Fibroblast of skin of left quadriceps (primary cell): ENCODE results near the gene COL23A1.
A peak's percentile ranks its signal among the peaks of the same experiment; 100 is the strongest.

Experiments used
- DNase-seq, 2 experiments: peaks; one replicate each; pipeline ENCODE4 v3.0.0-alpha.2; 2013; ENCODE audit warnings: low read depth in 2 of 2

COL23A1 gene

DNA sequence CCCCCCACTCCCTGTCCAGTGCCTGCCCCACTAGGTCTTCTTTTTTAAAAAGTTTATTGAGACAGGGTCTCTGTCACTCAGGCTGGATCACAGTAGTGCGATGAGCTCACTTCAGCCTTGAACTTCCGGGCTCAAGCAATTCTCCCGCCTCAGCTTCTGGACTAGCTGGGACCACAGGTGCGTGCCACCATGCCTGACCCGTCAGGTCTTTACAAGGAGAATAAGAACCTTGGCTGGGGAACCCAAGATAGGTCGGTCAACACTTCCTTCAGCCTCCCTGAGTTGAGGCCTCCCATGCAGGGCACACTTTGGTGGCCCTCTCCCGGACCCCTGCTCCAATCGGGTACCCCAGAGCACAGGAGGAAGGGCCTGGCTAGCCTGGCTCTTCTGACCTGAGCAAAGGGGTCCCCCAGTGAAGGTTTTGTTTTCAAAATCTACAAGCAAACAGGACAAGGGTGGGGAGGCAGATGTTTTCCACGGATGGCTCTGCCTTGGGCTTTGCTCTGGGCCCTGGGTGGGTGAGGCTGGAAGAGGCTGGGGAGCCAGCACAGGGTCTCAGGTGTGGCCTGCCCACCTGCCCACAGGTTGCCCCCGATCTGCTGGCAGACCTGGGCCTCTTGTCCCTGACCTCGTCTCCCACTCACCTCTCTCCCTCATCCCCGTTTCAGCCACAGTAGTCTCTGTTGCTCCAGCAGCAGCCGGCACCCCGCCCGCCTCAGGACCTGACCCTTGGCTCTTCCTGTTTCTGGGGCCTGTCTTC lies 248.9 kb downstream of the COL23A1 start:
- DNase-seq = no peak

DNA sequence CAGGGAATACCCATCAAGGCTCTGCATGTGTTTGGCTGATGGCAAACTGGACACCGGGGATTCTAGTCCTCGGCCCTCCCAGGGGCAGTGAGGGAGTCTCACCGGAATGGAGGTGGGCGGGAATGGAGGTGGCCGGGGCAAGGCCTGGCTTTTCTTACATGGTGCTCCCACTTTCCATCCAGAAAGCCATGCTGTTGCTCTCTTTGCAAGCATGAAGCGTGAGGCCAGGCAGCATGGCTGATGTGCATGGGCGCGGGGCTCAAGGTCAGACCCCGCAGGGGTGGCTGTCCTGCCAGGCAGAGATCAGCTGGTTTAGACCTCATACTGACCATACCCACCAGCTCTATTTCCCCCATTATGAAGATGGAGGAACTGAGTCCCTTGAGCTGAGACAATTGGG lies 249.6 kb downstream of the COL23A1 start:
- no peak for DNase-seq

DNA sequence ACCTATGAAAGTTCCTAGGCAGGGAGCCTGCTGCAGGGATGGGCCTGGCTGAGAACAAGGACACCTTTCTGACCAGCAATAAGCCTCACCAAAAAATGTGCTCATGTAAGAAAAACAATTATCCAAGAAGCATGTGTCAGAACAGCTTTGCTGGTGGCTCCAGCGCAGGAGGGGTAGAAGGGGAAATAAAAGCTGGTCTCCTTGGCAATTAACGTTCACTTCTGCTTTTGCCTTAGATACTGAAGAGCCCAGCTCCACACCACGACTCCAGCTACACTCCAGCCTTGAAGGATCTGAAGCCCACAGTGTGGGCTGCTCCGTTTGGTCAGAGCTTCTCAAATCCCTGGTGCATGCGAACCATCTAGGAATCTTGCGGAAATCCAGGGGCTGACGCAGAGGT lies 250.0 kb downstream of the COL23A1 start:
- no peak for DNase-seq

DNA sequence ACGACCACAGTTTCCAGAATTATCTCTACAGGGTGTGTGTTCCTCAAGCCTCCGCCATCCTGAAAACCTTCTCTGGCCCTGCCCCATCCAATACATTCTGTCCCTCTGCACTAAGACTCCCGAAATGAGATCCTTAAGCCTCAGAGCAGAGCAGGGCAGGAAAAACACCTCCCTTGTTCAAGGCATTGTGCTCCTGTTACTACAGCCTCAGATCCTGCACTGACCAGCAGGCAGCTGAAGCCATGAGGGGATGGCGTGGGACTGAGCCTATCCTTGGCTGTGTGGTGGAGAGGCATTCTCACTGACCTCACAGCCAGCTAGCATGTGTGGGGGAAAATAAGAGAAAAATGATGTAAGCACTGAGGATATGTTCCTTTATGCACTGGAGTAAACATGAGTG lies 250.9 kb downstream of the COL23A1 start:
- no peak for DNase-seq

DNA sequence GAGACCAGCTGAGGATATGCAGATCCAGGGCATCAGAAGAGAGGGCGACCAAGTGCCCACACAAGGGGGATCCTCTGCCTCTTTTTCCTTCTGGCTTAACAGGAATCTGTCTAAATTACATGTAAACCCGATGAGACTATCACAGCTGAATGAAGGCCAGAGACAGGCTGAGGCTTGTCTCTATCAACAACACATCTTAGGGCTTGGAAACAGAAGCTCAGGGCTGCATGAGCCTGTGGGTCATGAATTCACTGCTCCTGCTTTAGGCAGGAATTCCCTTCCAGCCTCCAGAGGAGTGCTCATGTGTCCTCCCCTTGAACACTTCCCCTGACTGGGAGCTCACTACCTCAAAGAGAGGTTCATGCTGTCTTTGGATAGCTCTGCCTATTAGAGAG lies 251.4 kb downstream of the COL23A1 start:
- DNase-seq = no peak

DNA sequence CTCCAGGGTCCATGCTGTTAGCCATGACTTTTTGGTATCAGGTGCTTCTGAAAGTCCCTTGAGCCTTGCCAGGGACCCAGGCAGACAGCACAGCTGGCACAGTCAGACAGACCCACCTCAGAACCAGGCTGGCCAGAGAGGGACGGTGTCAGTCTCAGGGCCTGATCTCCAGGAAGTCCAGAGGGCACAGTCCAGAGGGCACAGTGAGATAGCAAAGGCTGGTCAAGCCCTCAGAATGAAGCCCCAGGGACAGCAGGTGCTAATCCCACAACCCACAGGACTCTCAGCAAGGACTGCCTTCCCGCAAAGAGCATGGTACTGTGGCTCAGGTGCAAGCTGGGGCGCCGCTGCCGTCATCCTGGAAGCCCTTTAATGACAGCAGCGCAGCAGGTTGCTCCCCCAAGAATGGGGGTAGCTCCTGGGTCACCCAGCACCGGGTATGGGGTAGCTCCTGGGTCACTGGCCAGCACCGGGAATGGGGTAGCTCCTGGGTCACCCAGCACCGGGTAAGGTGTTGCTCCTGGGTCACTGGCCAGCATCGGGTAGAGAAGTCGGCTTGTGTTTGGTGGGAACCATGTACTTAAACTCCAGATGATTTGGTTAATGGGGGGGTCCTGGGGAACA lies 252.0 kb downstream of the COL23A1 start:
- DNase-seq = no peak

DNA sequence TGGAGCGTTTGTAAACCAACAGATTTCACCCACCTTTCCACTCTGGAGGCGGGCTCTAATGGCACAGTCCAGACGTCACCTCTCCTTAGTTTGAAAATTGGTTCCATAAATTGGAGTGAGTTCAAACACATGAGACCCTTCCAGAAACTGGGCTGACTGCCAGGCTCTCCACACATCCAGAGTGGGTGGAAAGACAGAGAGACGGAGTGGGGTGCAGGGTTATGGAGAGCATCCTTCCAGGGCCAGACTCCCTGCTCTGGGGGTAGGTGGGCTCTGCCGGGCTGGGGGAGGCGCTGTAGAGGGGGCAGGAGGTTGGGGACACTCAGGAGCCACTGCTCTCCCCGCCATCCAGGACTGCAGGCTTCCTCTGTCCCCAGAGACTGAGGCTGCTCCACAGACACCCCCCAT lies 252.9 kb downstream of the COL23A1 start:
- DNase-seq = no peak

DNA sequence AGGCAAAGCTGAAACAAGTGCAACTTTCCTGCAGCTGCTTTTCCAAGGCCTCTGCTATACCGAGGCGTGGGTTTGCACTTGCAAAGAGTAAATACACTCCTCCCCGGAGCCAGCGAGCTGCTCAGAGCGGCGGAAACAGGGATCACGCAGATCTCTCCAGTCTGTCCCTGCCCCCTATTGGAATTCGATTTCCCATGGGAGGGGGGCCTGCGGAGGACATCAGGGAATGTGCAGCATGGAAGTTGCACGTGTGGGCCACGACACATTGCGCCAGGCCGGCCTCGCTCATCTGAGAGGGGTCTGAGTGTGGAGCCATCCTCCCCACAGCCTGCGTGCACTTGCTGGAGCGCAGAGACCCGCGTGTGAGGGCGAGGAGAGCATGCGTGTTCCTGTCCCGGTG lies 253.3 kb downstream of the COL23A1 start:
- DNase-seq = no peak

DNA sequence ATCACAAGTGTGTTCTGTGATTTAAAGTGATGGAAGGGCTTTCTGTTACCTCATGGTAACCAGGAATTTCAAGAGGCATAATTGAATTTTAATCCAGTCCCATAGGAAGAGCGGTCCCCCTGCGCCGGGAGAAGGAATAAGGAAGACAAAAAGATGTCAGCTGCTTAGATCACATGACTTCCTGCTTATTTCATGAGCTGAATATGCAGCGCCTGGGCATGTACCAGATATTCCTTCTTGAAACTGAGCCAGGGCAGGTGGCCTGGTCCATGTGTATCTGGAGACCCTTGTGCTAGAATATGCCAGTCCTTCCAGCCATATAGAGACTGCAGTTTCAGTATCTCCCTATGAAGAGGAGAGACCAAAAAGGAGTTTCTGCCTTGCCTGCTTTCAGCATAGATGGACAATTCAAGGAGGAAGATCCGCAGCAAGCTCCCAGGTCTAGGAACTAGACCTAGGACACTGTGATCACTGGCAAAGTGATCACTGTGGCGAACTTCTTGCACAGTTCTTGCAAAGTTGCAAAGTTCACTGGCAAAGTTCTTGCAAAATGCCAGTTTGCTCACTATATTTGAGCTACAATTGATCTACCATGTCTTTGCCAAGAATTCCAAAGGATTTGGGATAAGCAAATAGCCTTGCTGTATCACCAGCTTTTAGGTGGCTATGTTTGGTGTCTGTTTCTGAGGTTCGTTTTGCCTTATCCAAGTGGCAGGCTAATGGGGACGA lies 254.7 kb downstream of the COL23A1 start:
- no peak for DNase-seq

DNA sequence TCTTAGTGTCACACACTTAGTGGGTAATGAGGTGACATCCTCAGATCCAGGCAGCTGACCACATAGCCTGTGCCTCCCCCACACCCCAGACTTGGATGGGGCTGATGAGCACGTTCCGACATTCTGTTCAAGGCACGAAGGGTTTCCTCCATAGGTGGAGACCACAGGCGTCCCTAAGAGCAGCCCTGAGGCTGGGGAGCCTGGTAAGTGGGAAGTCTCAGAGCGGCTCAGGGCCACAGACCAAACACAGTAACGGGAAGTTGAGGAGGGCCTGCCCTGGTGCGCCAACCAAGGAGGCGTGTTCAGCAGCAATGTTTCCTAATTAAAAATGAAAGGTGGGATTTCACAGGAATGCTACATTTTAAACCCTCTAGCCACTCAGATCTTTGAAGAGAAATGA lies 255.3 kb downstream of the COL23A1 start:
- DNase-seq = no peak

DNA sequence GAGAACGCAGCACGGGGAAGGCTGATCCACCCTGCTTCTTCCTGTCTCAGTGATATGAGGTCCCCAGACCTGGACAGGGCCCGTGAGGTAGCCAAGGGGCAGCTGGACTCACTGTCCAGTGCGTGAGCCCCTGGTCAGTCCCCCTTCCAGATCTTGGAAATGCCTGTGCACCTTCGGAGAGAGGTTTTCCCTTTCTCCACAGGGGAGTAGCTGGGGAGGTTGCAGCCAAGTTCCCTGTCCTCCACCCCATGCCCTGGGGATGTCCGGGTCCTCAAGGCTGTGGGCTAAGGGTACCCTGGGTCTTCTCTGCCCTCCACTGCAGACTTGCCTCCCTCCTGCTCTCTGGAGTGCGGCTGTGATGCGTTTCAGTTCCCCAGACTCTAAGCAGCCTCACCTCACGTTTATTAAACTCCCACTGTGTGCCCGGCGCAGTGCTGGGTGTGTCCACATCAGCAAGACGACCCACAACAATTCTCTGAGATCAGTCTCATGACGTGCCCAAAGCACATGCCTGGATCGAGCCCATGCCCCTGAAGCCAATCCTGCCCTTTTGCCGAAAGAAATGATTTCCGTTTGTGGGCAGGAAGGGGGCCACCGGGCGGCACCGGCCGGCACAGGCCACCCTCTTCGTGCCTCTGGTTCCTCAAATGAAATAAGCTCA lies 256.2 kb downstream of the COL23A1 start:
- no peak for DNase-seq

DNA sequence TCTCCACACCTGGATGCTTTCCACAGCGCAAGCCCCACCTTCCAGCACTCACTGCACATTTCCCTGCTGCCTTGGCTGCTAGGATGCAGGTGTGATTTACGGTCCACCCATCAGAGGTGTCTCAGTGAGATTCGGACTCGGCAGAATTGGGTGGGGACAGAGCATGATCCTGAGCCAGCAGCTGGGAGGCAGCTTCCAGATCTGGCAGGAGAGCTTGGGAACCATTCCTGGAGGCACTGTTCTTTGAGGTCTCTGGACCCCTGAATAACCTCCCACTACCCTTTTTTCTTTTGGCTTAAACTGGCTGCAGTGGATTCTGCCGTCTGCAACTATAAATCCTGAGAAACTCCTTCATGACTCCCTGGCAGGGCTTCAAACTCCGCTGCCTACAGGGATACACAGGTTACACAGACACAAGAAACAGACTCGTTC lies 258.0 kb downstream of the COL23A1 start:
- no peak for DNase-seq

DNA sequence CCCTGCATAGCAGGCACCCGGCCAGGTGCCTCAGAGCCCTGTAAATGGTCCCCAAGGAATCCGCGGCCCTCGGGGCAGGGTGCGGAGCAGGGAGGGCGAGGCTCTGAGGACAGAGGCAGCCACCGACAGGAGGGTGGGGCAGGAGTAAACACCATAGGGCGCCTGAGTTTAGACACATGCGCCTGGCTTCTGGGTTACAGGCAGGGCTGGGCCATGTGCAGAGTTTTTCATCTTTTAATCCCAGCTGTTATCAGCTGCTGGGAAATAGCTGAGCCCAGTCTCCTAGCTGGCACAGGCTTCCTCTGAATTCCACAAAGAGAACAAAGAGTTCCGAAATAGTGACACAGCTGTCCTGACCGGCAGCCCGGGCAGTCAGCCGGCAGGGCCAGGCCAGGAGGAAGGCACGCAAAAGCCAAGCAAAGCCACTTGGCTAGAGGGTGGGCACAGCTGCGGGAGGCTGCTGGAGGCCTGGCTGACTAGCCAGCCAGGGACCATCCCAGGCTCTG lies 258.6 kb downstream of the COL23A1 start:
- no peak for DNase-seq

DNA sequence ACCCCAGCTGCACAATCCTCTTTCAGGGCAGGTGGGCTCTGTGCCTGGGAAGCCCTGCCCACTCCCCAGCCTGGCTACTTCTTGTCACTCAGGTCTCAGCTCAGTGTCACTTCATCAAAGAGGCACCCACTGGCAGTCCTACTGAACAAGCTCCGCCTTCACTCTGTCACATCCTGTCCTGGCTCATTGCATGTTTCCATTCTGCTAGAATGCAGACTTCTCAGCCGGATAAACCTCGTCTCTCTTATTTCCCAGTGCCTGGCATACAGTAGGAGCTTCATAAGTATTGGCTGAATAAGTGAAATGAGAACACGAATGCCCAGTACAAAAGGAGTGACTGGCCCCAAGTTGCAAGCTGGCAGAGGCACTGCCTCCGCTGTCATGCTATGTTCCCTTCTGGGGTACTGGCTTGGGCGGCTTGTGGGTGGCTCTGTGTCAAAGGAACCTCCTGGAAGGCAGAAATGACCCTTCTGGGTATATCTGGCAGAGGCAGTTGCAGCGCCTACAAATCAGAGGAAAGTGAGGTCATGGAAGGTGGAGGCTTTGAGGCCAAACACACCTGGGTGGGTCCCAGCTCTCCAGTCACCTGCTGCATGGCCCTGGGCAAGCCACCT lies 259.3 kb downstream of the COL23A1 start:
- DNase-seq = no peak

DNA sequence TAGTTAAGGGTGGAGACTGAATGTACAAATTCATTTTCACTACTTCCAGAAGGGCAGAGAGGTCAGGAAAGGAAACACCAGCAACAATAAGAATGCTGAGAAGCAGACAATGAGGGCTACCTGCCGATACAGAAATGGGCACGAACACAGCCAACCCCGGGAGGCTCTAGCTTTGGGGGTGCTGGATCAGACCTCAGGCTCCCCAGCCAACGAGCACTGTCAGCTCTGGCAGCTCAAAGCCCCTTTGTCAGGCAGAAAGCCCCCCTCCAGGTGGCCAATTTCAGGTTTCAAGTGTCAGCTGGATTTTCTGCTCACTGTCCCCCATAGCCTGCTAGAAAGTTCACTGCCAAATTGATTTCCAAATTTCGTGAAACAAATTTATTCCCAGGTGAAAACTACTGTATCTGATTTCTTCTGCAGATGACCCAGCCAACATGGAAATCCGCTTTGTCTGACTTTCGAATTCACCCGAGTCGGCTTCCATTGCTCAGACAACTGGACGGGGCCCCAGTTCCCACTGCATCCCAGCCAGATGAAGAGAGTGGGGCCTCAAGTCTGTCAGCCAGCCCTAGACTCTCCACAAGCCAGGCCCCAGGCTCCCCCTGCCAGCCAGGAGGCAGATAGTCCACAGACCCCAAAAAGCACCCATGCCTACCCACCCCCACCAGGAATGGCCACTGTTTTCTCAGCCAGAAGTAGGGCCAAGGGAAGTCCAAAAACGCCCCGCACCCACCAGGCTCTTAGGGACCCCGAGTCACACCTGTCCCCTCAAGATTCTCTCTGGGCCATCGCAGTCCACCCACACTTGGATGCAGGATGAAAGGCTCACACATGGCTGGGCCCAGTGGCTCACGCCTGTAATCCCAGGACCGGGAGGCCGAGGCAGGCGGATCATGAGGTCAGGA lies 261.1 kb downstream of the COL23A1 start:
- DNase-seq = no peak

DNA sequence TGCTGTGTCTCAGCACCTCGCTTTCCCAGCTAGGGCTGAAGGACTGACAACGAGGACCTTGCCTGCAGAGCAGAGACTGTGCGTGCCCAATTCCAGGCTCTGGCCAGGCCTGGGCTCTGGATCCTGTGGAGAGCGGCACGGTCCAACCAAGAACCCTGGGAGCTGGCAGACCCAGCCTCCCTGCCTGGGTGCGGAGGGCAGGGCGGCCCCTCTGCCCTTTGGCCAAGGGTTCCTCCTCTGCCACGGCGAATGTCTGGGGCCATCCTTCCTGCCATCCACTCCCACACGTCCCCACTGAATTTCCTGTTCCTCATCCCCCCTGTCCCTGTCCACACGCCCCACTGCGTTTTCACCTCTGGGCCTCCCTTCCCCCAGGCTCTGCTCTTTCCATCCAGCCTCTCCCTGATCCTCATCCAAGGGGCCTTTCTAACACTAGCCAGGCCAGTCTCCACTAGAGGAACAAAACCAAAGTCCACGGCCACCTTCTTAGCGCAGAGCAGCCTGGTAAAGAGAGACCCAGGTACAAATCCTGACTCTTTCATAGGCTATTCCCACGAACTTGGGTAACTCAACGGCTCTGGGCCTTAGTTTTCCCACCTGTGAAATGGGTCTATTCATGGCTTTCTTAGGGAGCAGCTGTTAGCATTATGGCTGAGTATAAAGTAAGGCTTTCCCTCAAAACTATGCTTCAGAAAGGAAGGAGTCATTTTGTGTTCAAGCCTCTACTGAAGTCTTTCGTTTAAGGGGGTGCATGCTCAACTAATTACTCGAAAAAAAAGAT lies 262.1 kb downstream of the COL23A1 start:
- DNase-seq = no peak

DNA sequence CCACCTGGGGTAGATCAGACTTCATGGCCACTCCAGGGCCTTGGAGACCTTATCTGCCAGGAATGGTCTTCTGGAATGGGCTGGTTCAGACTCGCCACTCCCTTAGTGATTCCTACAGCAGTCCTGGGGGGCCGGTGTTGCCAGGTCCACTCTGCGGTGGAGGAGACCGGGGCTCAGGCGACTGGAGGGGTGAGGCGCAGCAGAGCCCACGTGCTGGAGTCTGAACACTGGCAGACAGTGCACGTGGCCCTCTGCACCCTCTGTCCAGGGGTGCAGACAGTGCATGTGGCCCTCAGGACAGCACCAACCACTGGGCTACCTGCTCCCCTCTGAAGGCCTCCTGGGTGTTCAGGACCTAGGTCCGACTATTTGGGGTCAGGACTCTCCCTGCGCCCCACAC lies 262.7 kb downstream of the COL23A1 start:
- DNase-seq = no peak

DNA sequence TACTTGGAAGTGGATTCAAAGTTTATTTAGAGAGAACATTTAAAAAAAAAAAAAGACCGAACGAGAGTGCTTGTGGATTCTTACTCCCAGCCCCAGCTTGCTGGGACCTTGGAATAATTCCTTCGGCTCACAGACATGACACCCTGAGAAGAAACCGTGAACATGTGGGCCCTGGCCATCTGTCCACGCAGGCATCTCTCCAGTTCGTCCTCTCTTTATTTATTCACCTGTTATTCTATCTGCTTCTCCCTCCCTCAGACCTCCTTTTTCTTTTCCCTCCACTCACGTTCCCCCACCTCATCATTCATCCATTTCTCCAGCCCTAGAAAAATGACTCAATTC lies 263.8 kb downstream of the COL23A1 start:
- DNase-seq = no peak

DNA sequence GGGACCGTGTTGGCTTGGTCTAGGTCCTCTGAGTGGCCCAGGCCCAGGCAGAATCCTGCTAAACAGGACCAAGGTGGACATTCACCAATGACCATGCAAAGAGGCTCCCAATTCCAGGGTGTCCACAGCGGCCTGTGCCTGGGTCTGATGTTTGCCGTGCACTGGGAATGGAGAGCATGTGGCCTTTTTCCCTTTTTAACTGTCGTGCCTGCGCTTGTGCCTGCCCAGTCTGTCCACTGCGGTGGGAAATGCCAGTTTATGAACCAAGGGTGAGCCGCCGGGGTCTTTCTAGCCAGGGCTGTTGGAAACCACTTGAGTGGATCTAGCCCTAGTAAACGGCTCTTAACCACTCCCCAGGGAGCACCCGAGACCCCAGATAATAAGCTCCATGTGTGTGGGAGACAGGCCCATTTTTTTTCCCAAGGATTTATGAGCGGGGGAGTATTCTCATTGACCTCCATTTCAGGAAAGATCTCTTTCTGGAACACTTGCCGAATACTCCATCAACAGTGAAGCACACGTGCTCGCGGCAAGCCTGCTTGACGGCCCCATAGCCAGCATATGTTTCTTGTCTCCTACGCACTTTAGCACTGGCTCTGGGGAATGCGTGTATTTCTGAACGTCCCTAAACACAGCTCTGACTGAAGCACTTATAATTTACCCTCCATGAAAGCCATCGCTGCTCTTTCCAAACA lies 264.4 kb downstream of the COL23A1 start:
- peak; percentile 29 to 32 for DNase-seq

DNA sequence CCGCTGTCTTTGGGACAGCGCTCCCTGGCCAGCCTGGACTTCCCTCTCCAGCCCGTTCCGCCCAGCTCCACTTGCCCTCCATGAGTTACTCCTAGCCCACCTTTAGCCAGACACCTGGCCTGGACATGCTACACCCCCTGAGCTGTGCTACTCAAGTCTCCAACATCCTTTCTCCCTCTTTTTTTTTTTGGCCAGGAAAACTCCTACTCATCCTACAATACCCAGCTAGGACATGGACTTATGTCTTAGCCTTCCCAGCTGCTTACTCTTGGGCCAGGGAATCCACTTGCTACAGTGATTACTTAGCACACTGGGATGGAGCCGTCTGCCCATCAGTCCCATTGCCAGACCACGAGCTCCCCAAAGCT lies 264.9 kb downstream of the COL23A1 start:
- DNase-seq = no peak
